Measurements from ENCODE around the gene ROBO1. TPM values are rescaled to one million over a fixed set of nuclear protein-coding genes. Genes with fewer than 3 reads are reported as not detected.

Gene ROBO1
- total RNA-seq, 1 donor = 34.2 TPM

GRCh38 chr3:78992830-78993229 is 775.0 kb downstream of the ROBO1 start:
- no peak for DNase-seq (ENCODE audit: low read depth)
- TF ChIP-seq CTCF (IDR thresholded peaks at IDR 0.05; ENCODE audit: insufficient read depth, low read length) = no peak
- H3K4me3 ChIP-seq (ENCODE audit: low read depth, low read length) = no peak overlapping the region

- H3K4me3 ChIP-seq (ENCODE audit: low read depth, low read length) = no peak overlapping the region
- DNase-seq (ENCODE audit: low read depth) = no peak
- no peak for TF ChIP-seq CTCF (IDR thresholded peaks at IDR 0.05; ENCODE audit: insufficient read depth, low read length)
Observed at GRCh38 chr3:78992400-78992799, 775.4 kb downstream of the ROBO1 start.

- TF ChIP-seq CTCF (IDR thresholded peaks at IDR 0.05; ENCODE audit: insufficient read depth, low read length) = no peak
- DNase-seq (ENCODE audit: low read depth) = no peak
- H3K4me3 ChIP-seq (ENCODE audit: low read depth, low read length) = no peak overlapping the region
Observed at GRCh38 chr3:78991656-78992055, 776.1 kb downstream of the ROBO1 start.

- TF ChIP-seq CTCF (IDR thresholded peaks at IDR 0.05; ENCODE audit: insufficient read depth, low read length) = no peak
- H3K4me3 ChIP-seq (ENCODE audit: low read depth, low read length) = no peak overlapping the region
- DNase-seq (ENCODE audit: low read depth) = no peak
Observed at GRCh38 chr3:78990156-78990555, 777.6 kb downstream of the ROBO1 start.

GRCh38 chr3:78988324-78988723 is 779.5 kb downstream of the ROBO1 start:
- no peak overlapping the region for H3K4me3 ChIP-seq (ENCODE audit: low read depth, low read length)
- DNase-seq (ENCODE audit: low read depth) = peak; percentile 52
- TF ChIP-seq CTCF (IDR thresholded peaks at IDR 0.05; ENCODE audit: insufficient read depth, low read length) = peak; percentile 45

GRCh38 chr3:78986416-78987101 is 781.2 kb downstream of the ROBO1 start:
- no peak overlapping the region for H3K4me3 ChIP-seq (ENCODE audit: low read depth, low read length)
- no peak for TF ChIP-seq CTCF (IDR thresholded peaks at IDR 0.05; ENCODE audit: insufficient read depth, low read length)
- DNase-seq (ENCODE audit: low read depth) = no peak

GRCh38 chr3:78985981-78986380 is 781.8 kb downstream of the ROBO1 start:
- DNase-seq (ENCODE audit: low read depth) = no peak
- no peak for TF ChIP-seq CTCF (IDR thresholded peaks at IDR 0.05; ENCODE audit: insufficient read depth, low read length)

More at GRCh38 chr3:78985981-78986380, 781.8 kb downstream of the ROBO1 start:
- H3K4me3 ChIP-seq (ENCODE audit: low read depth, low read length) = no peak overlapping the region
